SK-N-SH (cell line): ENCODE data around the gene IPMK.
"Not testable (repeated sequence)": the region's sequence is repeated elsewhere in the genome, so short reads cannot be mapped to it uniquely, and the experiment has no call there.

Source experiments
- CTCF ChIP-seq: fragments of 200-600 bp; sonication (generic); IDR thresholded peaks from 2 replicates; pipeline ENCODE4 v1.6.1; 2017; ENCODE audit warnings: antibody characterized with exemption, mild to moderate bottlenecking, moderate library complexity
- EZH2phosphoT487 ChIP-seq: fragments of 200-600 bp; sonication (generic); IDR thresholded peaks from 2 replicates; pipeline ENCODE4 v1.6.1; 2017; ENCODE audit warnings: low read depth, mixed run types, mild to moderate bottlenecking, antibody characterized with exemption, moderate library complexity, borderline replicate concordance
- FOSL2 ChIP-seq: IDR thresholded peaks from 2 replicates; pipeline ENCODE4 v1.4.0; 2012; ENCODE audit warnings: low read depth, mild to moderate bottlenecking, moderate library complexity, borderline replicate concordance
- GABPA ChIP-seq: IDR thresholded peaks from 2 replicates; pipeline ENCODE4 v1.4.0; 2012; ENCODE audit warnings: low read depth, mild to moderate bottlenecking
- RFX5 ChIP-seq: IDR thresholded peaks from 2 replicates; pipeline ENCODE4 v1.6.1; 2012; ENCODE audit warnings: mild to moderate bottlenecking, improper control_type of control experiment, low read length
- TAF1 ChIP-seq: IDR thresholded peaks from 2 replicates; pipeline ENCODE4 v1.6.1; 2012; ENCODE audit warnings: low read depth, mild to moderate bottlenecking, low read length, moderate library complexity, borderline replicate concordance

- not testable (repeated sequence) for TF ChIP-seq RFX5, GABPA, CTCF, TAF1, EZH2phosphoT487, FOSL2
These were observed 11.5 kb downstream of the IPMK start for GRCh38 chr10:58256013-58256780.
